HepG2 (cell line): Measurements from ENCODE around the gene CHD9NB. TPM values are rescaled to one million over a fixed set of nuclear protein-coding genes. Genes with fewer than 3 reads are reported as not detected.
A peak's percentile ranks its signal among the peaks of the same experiment; 100 is the strongest.

Source experiments
- ATAC-seq: fragments of 200-7000 bp; cut with Tn5 transposase; 3 replicates; pipeline ENCODE4 v1.9.1; 2020; ENCODE audit warnings: mild to moderate bottlenecking, moderate library complexity
- BruUV-seq: library from RNA; stranded (reverse); fragments of 400-500 nt; replicated peaks from 2 replicates; lab custom pipeline; 2021; lab: Mats Ljungman, UMichigan
- CTCF ChIA-PET: fragments of 300-600 bp; formaldehyde crosslinking; extraction: SDS; loops from one replicate; lab custom pipeline; 2021; ENCODE audit warnings: low total read pairs, inconsistent platforms, low intra/inter-chr PET ratio; lab: Yijun Ruan, JAX
- POLR2A ChIA-PET: fragments of 350-600 bp; sonication (Branson Sonifier 250); formaldehyde crosslinking; loops from one replicate; lab custom pipeline; 2020; ENCODE audit warnings: antibody characterized with exemption, inconsistent platforms; lab: Yijun Ruan, JAX
- DNase-seq: peaks from one replicate; pipeline ENCODE4 v3.0.0-alpha.2; 2015; ENCODE audit warnings: low spot score
- FAIRE-seq: peaks from 3 replicates; lab custom pipeline; 2011; peaks lifted over from hg19 to GRCh38; lab: Jason Lieb, UNC
- H2AFZ ChIP-seq: one replicate; pipeline ENCODE4 v1.6.1; 2011; ENCODE audit warnings: low read length, inconsistent platforms
- H3K27ac ChIP-seq: fragments of 300-600 bp; 3 replicates; pipeline ENCODE4 v1.8.0; 2011; ENCODE audit warnings: mixed run types, mild to moderate bottlenecking, mixed read lengths, low read length, inconsistent platforms; ENCODE audit not compliant: insufficient read depth; ENCODE audit errors: extremely low read length
- H3K27me3 ChIP-seq, 2 experiments: fragments of 200-600 bp in 1 of 2; 2 replicates in 1 of 2; 3 replicates in 1 of 2; pipeline versions ENCODE4 v1.6.0 to v1.8.0; 2011; ENCODE audit warnings: low read length in 2 of 2, mild to moderate bottlenecking in 2 of 2, moderate library complexity in 2 of 2, inconsistent platforms in 1 of 2; ENCODE audit not compliant: insufficient read depth in 2 of 2, control insufficient read depth in 1 of 2
- H3K36me3 ChIP-seq, 2 experiments: fragments of 200-600 bp in 1 of 2; replicated peaks in 1 of 2; 2 replicates in 1 of 2; 3 replicates in 1 of 2; pipeline versions ENCODE4 v1.5.1 to v1.8.0; 2011; ENCODE audit warnings: low read length in 2 of 2, inconsistent platforms in 1 of 2; ENCODE audit not compliant: insufficient read depth in 2 of 2, control insufficient read depth in 1 of 2
- H3K4me1 ChIP-seq: 2 replicates; pipeline ENCODE4 v1.5.1; 2012; ENCODE audit warnings: low read length, inconsistent platforms; ENCODE audit not compliant: insufficient read depth
- H3K4me2 ChIP-seq: 2 replicates; pipeline ENCODE4 v1.6.0; 2011; ENCODE audit warnings: low read depth, low read length, inconsistent platforms
- H3K4me3 ChIP-seq, 3 experiments: fragments of 200-600 bp in 1 of 3; sonication (generic), shearing (Covaris generic) in 1 of 3; replicated peaks in 1 of 3; 2 replicates each; pipeline ENCODE4 v1.5.1; 2011 to 2016; ENCODE audit warnings: low read length in 3 of 3, inconsistent platforms in 2 of 3, low read depth in 2 of 3, mild to moderate bottlenecking in 2 of 3, control low read depth in 1 of 3, mixed read lengths in 1 of 3; ENCODE audit not compliant: insufficient read depth in 1 of 3
- H3K79me2 ChIP-seq: one replicate; pipeline ENCODE4 v1.6.1; 2011; ENCODE audit warnings: low read length, inconsistent platforms; ENCODE audit not compliant: insufficient read depth
- H3K9ac ChIP-seq: 2 replicates; pipeline ENCODE4 v1.6.0; 2011; ENCODE audit warnings: mild to moderate bottlenecking, low read depth, low read length, inconsistent platforms; ENCODE audit not compliant: insufficient read depth
- H3K9me3 ChIP-seq: 2 replicates; pipeline ENCODE4 v1.5.1; 2012; ENCODE audit warnings: mild to moderate bottlenecking, low read length
- H4K20me1 ChIP-seq: 2 replicates; pipeline ENCODE4 v1.6.0; 2011; ENCODE audit warnings: inconsistent platforms, mild to moderate bottlenecking, low read length, moderate library complexity; ENCODE audit not compliant: insufficient read depth
- ATF2 ChIP-seq: sonication (generic); formaldehyde crosslinking; IDR thresholded peaks from 2 replicates; pipeline ENCODE4 v1.4.0; 2020; ENCODE audit warnings: missing genetic modification reagents
- CCDC6 ChIP-seq: sonication (generic); formaldehyde crosslinking; IDR thresholded peaks from 2 replicates; pipeline ENCODE4 v1.8.1; 2022; ENCODE audit warnings: mild to moderate bottlenecking, missing genetic modification reagents, moderate library complexity
- DNMT3B ChIP-seq: conservative IDR thresholded peaks from 2 replicates; pipeline ENCODE4 v1.6.1; 2016; ENCODE audit warnings: missing biosample characterization, control low read depth
- EZH2 ChIP-seq: conservative IDR thresholded peaks from 2 replicates; pipeline ENCODE4 v1.6.1; 2012; ENCODE audit warnings: mild to moderate bottlenecking, low read depth, low read length, moderate library complexity
- FOSL2 ChIP-seq: sonication (generic); formaldehyde crosslinking; IDR thresholded peaks from 2 replicates; pipeline ENCODE4 v1.4.0; 2020; ENCODE audit warnings: missing genetic modification reagents
- MAFF ChIP-seq: IDR thresholded peaks from 2 replicates; pipeline ENCODE4 v1.6.1; 2011; ENCODE audit warnings: low read depth, low read length, improper control_type of control experiment
- PBX2 ChIP-seq: IDR thresholded peaks from 2 replicates; pipeline ENCODE4 v1.6.1; 2016; ENCODE audit warnings: control low read depth
- RXRA ChIP-seq: sonication (generic); formaldehyde crosslinking; IDR thresholded peaks from 2 replicates; pipeline ENCODE4 v1.5.1; 2020; ENCODE audit warnings: missing genetic modification reagents
- WGBS: methylation state at CpG from one replicate; pipeline ENCODE4 v1.1.6; 2017; ENCODE audit warnings: low lambda C conversion rate; 5-methylcytosine and 5-hydroxymethylcytosine counted together
- in situ Hi-C: cut with HindIII; loops from 2 replicates; pipeline ENCODE4 v1.10.0; 2017; ENCODE audit warnings: low pct_unique_long_range_greater_than_20kb; ENCODE audit not compliant: extremely low pct_ligation_motif_present
- intact Hi-C: fragments of 100-400 bp; cut with micrococcal nuclease; formaldehyde crosslinking; loops from one replicate; pipeline ENCODE4 v1.10.0; 2022; ENCODE audit not compliant: unreplicated experiment
- polyA plus RNA-seq, 8 experiments: library from polyadenylated mRNA; depleted of rRNA in 3 of 8; stranded (reverse) in 7 of 8; unstranded in 1 of 8; fragments of >200 nt; fragmentation: Illumina TruSeq in 4 of 8; extraction: Trizol in 4 of 8; gene quantifications; 2 replicates each; pipeline versions ENCODE4 v1.2.1 to v1.2.3, GENCODE V29; 2011 to 2016; ENCODE audit warnings: low read depth in 4 of 8, missing spikeins in 1 of 8, mixed read lengths in 1 of 8; ENCODE audit not compliant: insufficient read depth in 1 of 8
- total RNA-seq, 5 experiments: library from RNA; depleted of rRNA; stranded (reverse); fragments of >200 nt; fragmentation: Illumina TruSeq; extraction: Trizol; gene quantifications; 2 replicates each; pipeline ENCODE4 v1.2.3, GENCODE V29; 2016; ENCODE audit warnings: low read depth in 1 of 5

Gene CHD9NB
- total and polyA plus RNA-seq, 2 of the 13 experiments (the other 11 are each of a cell fraction or from before 2014, with no cell fraction given): 0.17 to 0.18 TPM

GRCh38 chr16:53058441-53058840 is 5.7 kb upstream of the CHD9NB start (continued):
- TF ChIP-seq PBX2 (CRISPR knock-in tag): no peak
- TF ChIP-seq RXRA (CRISPR knock-in tag): 0 out of 2 replicates have a peak, but pooled peaks have one; percentile 33
- no peak for TF ChIP-seq ATF2 (CRISPR knock-in tag)

GRCh38 chr16:53057658-53058057 is 5.0 kb upstream of the CHD9NB start:
- H3K36me3 ChIP-seq: no peaks in the 10 kb centered on the region
- no peak overlapping the region for H3K27ac ChIP-seq
- peak overlapping the region; percentile 42 for H3K4me2 ChIP-seq
- CTCF ChIA-PET: no interaction called here
- ATAC-seq: no peak
- no peak for TF ChIP-seq MAFF
- TF ChIP-seq CCDC6 (CRISPR knock-in tag): peak; percentile 29; the same call in 1 of the 2 replicates
- 0 out of 2 replicates have a peak, but pooled peaks have one; percentile 12 for TF ChIP-seq FOSL2 (CRISPR knock-in tag)
- no peak for TF ChIP-seq EZH2
- no peak for TF ChIP-seq DNMT3B (CRISPR knock-in tag)
- BruUV-seq: no TSS peak
- H3K9ac ChIP-seq: no peak overlapping the region
- 92% methylated on average over 8 of the region's 8 CpGs for WGBS
- H3K4me3 ChIP-seq: no peak overlapping the region
- peaks cover 91% of the 10 kb centered on the region for H3K4me1 ChIP-seq
- H3K79me2 ChIP-seq: peaks cover 68% of the 10 kb centered on the region
- intact Hi-C loops (loop anchor here (10.0 kb wide), 1 partner anchor 457 kb away; no protein-coding TSS in a partner anchor), in situ Hi-C loops (loop anchor here (10.0 kb wide), 4 partner anchors 67 to 377 kb away; partner anchors contain the start of gene RBL2)
- H2AFZ ChIP-seq: no peak overlapping the region
- no peak for DNase-seq
- no peaks in the 10 kb centered on the region for H3K9me3 ChIP-seq
- POLR2A ChIA-PET: interaction anchor here (1.0 kb wide), 1 partner anchor 42 kb away, joined by 3 read pairs; no protein-coding TSS in a partner anchor
- 0 out of 2 replicates have a peak, but pooled peaks cover 6% of the 10 kb centered on the region for H4K20me1 ChIP-seq
- H3K27me3 ChIP-seq: no peaks in the 10 kb centered on the region; a peak in 1 of 5 replicates
- FAIRE-seq: no peak
